Skeletal muscle satellite cell (primary cell): Measurements from ENCODE around the gene DGUOK.
"Not testable (repeated sequence)": the region's sequence is repeated elsewhere in the genome, so short reads cannot be mapped to it uniquely, and the experiment has no call there.

Source experiments
- H3K27me3 ChIP-seq: 2 replicates; pipeline ENCODE4 v1.7.0; 2013; ENCODE audit warnings: low read length; ENCODE audit not compliant: control insufficient read depth, insufficient read depth
- H3K36me3 ChIP-seq: 2 replicates; pipeline ENCODE4 v1.7.0; 2013; ENCODE audit warnings: mild to moderate bottlenecking, control low read depth, low read length; ENCODE audit not compliant: insufficient read depth
- H3K4me1 ChIP-seq: 2 replicates; pipeline ENCODE4 v1.7.0; 2013; ENCODE audit warnings: low read length; ENCODE audit not compliant: control insufficient read depth, insufficient read depth
- H3K4me2 ChIP-seq: 2 replicates; pipeline ENCODE4 v1.7.0; 2013; ENCODE audit warnings: mild to moderate bottlenecking, low read length
- H3K4me3 ChIP-seq: 2 replicates; pipeline ENCODE4 v1.7.0; 2013; ENCODE audit warnings: low read length
- H3K9ac ChIP-seq: 2 replicates; pipeline ENCODE4 v1.7.0; 2013; ENCODE audit warnings: mild to moderate bottlenecking, low read depth, low read length, moderate library complexity
- H3K9me3 ChIP-seq: replicated peaks from 2 replicates; pipeline ENCODE4 v1.7.0; 2013; ENCODE audit warnings: mild to moderate bottlenecking, control low read depth, low read length

The DGUOK gene

DNA sequence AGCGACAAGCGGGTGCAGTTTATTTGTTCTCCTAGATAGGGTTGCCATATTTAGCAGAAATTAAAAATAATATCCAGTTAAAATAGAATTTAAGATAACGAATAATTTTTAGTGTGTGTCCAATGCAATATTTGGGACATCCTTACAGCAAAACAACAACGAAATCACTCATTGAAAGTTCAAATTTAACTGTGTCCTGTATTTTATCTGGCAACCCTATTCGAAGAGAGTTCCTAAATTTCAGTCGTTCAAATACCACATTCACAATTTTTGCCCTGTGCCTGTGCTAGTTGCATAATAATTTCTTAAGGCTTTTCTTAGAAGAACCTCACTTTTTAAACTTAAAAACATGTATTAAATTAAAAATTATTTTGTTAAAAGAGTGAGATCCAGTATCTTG, 664 bp downstream of the DGUOK start:
- Histone ChIP-seq H3K9ac (peak overlapping the region; percentile 99), H3K27me3 (peaks cover 6% of the 10 kb centered on the region), H3K4me1 (peaks cover 39% of the 10 kb centered on the region), H3K9me3 (no peaks in the 10 kb centered on the region), H3K4me2 (peak overlapping the region; percentile 89), H3K4me3 (peak overlapping the region; percentile 96), H3K36me3 (no peaks in the 10 kb centered on the region)

DNA sequence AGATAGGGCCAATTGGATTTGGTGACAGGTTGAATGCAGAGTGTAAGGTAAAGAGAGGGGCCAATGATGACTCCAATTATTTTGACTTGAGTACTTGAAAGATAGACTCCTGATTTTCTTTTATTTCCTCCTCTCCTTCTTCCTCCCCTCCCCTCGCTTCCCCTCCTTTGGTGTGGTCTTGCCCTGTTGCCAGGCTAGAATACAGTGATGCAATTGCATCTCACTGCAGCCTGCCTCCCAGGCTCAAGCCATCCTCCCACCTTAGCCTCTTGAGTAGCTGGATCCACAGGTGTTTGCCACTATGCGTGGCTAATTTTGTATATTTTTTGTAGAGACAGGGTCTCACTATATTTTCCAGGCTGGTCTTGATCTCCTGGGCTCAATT, 2.3 kb downstream of the DGUOK start:
- Histone ChIP-seq H3K4me1 (peaks cover 51% of the 10 kb centered on the region), H3K4me3 (no peak overlapping the region), H3K27me3 (no peaks in the 10 kb centered on the region), H3K9ac (no peak overlapping the region), H3K36me3 (peaks cover 9% of the 10 kb centered on the region), H3K9me3 (no peaks in the 10 kb centered on the region), H3K4me2 (peak overlapping the region; percentile 48)

DNA sequence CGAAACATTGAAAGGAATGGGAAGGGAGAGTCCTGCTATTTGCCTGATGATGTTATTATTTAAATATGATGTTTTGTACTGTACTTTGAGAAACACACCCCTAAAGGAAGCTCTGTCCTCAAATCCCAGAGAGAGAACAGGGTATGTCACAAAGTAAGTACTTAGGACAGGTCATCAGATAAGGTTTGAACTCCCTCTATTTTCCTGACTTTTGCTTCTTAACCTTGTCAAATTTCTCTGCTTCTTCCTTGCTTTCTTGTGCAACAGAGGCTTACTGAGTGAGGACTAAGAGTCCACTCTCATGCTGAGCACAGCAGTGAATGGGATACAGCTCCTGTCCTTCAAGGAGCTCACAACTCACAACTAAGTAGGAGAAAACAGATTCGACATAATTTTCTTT, 3.7 kb downstream of the DGUOK start:
- H3K9me3 ChIP-seq = no peaks in the 10 kb centered on the region
- no peak overlapping the region for H3K4me3 ChIP-seq
- peak overlapping the region; percentile 41 for H3K4me2 ChIP-seq
- no peak overlapping the region for H3K9ac ChIP-seq
- H3K36me3 ChIP-seq = peaks cover 9% of the 10 kb centered on the region
- peaks cover 55% of the 10 kb centered on the region for H3K4me1 ChIP-seq
- no peaks in the 10 kb centered on the region for H3K27me3 ChIP-seq

DNA sequence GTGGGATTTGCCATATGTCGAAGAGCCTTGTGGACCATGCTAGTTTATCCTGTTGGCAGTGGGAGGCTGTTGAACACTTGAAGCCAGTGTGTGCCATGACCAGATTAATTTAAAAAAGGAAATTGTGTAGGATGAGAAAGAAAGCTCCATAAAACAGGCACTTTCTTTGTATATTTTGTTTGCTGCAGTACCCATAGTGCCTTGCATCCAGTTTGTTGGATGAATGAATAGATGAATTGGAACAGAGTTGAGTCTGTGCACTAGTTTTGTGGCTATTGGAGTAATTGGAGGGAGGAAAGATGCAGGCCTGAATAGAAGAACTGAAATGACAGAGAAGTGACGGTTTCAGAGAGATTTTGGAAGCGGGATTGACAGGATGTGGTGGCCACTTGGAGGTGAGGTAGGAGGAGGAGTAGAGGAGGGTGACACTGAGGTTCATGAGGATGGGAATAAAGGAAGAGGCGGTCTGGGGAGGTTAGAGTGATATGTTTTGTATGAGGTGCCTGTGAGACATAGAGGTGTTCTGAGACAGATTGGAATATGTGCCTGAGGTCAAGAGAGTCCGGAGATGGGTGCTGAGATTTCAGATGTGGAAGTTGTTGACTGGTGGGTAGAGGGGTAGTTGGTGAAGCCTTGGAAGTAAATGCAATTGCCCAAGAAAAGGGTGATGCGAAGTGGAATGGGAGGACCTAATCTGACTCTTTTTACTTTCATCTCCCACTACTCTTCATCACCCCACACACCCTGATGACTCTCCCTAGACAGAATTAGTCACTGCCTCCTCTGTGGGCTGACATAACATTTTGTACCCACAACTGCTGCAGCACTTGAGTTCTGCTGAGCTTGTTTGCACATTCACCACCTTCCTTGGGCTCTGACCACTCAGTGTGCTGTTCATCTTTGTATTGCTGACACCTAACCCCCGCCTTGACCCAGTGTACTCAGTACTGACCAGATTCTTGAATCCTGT, 5.1 kb downstream of the DGUOK start:
- Histone ChIP-seq H3K27me3 (no peaks in the 10 kb centered on the region), H3K9me3 (no peaks in the 10 kb centered on the region), H3K9ac (no peak overlapping the region), H3K4me3 (peak overlapping the region; percentile 12), H3K4me2 (peak overlapping the region; percentile 55), H3K36me3 (peaks cover 16% of the 10 kb centered on the region), H3K4me1 (peaks cover 60% of the 10 kb centered on the region)

DNA sequence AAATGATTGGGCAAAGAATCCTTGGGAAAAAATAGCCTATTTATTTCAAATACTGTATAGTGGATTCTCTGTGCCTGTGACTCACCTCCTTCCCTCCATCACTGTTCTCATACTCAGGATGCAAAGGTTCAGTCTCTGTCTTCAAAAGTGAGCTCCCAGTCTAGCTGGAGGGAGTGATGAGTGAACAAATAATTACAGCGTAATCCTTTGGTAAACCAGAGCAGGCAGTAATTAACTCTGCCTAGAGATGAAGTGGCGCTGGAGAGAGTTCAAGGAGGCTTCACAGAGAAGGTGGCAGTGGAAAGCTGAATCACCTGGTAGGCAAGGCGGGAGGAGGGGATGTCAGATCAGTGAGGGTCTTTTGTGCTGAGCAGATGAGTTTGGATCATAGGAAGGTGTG, 6.5 kb downstream of the DGUOK start:
- Histone ChIP-seq H3K9ac (no peak overlapping the region), H3K4me2 (peak overlapping the region; percentile 55)

DNA sequence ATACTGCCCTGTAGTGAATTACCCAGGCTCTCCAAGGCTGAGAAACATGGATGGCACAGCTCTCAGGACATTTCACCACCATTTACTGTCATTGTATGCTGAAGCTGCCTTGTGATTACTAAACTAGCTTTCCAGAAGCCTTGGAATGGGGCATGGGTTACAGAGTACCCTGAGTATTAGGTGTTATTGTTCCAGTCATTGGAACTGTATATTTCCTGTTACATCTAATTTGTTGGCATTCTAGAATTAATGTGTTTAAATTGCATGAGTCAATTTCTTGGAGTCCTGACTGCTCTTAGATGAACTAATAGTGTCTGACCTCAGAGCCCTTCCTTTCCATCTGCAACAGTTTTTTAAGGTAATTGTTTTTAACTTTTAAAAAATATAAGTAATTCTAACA, 9.0 kb downstream of the DGUOK start:
- Histone ChIP-seq H3K4me3 (no peak overlapping the region), H3K4me1 (peaks cover 65% of the 10 kb centered on the region), H3K4me2 (no peak overlapping the region), H3K9ac (no peak overlapping the region), H3K9me3 (no peaks in the 10 kb centered on the region), H3K36me3 (peaks cover 26% of the 10 kb centered on the region), H3K27me3 (no peaks in the 10 kb centered on the region)

More for the DNA sequence above, 6.5 kb downstream of the DGUOK start:
- no peak overlapping the region for H3K4me3 ChIP-seq
- peaks cover 69% of the 10 kb centered on the region for H3K4me1 ChIP-seq
- H3K36me3 ChIP-seq = peaks cover 18% of the 10 kb centered on the region
- H3K27me3 ChIP-seq = no peaks in the 10 kb centered on the region
- no peaks in the 10 kb centered on the region for H3K9me3 ChIP-seq

DNA sequence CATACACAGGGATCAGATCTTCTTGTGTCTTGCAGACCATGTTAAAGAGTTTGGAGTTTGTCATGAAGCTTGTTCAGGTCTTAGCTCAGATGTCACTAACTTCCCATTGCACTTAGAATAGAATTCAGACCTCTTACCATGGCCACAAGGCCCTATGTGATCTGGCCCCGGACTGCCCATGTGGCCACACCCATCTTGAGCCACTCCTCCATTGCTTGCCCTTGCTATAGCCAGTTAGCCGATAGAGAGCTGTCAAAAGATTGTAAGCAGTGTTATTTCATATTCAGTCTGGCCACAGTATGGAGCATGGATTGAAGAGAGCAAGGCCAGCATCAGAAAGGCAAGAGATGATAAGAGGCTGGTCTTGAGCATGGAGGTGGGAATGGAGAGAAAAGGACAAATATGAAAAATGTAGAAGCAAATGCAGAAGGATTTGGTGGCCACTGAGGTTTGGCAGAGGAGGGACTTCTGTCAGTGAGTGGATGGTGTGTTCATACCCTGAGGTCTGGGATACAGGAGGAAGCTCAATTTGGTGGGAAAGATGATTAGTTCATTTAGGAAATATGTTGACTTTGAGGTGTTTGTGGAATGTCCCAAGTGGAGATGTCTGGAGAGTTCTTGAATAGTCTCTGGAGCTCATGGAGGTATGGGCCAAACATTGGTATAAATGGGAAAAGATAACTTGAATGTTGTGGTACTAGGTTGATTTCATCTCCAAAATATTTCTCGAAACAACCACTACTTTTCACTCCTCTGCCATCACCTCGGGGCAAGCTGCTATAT, 10.6 kb downstream of the DGUOK start:
- H3K4me1 ChIP-seq = peaks cover 54% of the 10 kb centered on the region
- H3K36me3 ChIP-seq = peaks cover 35% of the 10 kb centered on the region
- no peaks in the 10 kb centered on the region for H3K9me3 ChIP-seq
- no peak overlapping the region for H3K4me2 ChIP-seq
- H3K27me3 ChIP-seq = no peaks in the 10 kb centered on the region
- no peak overlapping the region for H3K4me3 ChIP-seq
- no peak overlapping the region for H3K9ac ChIP-seq

DNA sequence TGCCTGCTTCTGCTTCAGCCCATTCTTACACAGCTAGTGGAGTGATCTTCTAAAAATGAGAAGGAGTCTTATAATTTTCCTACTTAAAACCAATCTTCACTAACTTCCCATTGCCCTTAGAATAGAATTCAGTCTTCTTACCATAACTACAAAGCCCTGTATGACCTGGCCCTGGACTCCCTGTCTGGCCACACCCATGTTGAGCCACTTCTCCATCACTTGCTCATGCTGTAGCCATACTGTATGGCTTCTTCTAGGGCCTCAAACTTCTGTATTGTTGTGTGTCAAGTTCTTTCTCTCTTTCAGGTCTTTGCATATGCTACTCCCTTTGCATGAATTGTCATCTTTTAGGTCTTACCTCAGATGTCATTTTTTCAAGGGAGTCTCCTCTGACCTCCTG, 11.2 kb downstream of the DGUOK start:
- Histone ChIP-seq H3K4me2 (no peak overlapping the region), H3K4me3 (no peak overlapping the region), H3K27me3 (no peaks in the 10 kb centered on the region), H3K4me1 (peaks cover 48% of the 10 kb centered on the region), H3K9ac (no peak overlapping the region), H3K36me3 (peaks cover 32% of the 10 kb centered on the region), H3K9me3 (no peaks in the 10 kb centered on the region)

DNA sequence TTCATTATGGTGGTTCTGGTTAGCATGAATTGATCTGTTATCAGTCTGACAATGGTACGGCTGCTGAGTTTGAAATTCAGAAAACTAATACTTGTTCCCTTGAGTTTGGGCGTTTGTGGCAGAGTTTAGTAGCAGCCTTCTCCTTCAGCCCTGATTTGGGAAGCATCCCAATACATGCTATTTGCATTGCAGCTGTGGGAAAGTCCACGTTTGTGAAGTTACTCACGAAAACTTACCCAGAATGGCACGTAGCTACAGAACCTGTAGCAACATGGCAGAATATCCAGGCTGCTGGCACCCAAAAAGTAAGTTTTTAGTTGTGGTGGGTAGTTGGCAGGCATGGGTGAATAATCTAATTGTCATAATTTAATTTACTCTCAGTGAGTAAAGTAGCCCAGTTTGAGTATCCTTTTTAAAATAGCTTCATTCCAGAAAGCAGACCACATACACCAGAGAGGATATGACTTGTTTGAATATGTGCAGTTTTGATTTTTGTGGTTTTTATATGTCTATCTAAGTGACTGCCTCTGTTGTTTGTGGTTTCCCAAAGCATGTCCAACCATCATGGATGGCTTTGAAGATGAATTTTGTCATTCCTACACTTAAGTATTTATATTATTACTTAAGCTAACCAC, 12.2 kb downstream of the DGUOK start:
- Histone ChIP-seq H3K4me3 (peak overlapping the region; percentile 20), H3K9me3 (no peaks in the 10 kb centered on the region), H3K4me2 (peak overlapping the region; percentile 57), H3K9ac (peak overlapping the region; percentile 11), H3K27me3 (no peaks in the 10 kb centered on the region), H3K36me3 (peaks cover 25% of the 10 kb centered on the region), H3K4me1 (peaks cover 41% of the 10 kb centered on the region)

DNA sequence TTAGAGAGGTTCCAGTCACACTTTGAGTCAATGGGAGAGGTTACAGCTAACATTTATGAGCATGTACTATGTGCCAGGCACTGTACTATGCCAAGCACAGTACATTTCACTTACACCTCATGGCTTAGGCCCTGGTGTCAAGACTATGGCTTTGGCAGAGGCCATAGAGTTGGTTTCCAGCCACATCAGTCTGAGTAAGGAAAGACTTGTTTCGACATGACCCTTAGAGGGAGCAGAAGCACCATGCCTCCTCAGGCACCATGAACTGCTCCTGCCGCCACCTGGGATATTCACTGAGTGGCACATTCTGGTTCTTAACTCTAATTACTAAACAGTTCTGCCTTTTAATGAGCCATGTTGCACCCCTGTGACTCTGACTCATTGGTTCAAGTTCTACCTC, 12.7 kb downstream of the DGUOK start:
- H3K9ac ChIP-seq = no peak overlapping the region
- peaks cover 41% of the 10 kb centered on the region for H3K4me1 ChIP-seq
- H3K36me3 ChIP-seq = peaks cover 29% of the 10 kb centered on the region
- no peaks in the 10 kb centered on the region for H3K9me3 ChIP-seq
- peak overlapping the region; percentile 10 for H3K4me2 ChIP-seq
- H3K27me3 ChIP-seq = no peaks in the 10 kb centered on the region
- no peak overlapping the region for H3K4me3 ChIP-seq

DNA sequence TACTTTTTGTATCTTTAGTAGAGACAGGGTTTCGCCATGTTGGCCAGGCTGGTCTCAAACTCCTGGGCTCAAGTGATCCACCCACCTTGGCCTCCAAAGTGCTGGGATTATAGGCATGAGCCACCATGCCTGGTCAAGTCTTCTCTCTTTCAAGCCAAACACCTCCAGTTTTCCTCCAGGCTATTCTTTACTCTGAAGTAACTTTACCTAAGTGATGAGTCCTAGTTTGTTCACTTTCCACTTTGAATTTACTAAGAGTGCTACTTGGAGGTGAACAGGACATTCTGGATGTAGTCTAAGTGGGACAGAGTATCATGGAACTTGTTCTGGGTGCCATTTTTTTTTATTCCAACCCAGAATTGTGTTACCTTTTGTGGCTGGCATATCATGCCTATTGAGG, 13.4 kb downstream of the DGUOK start:
- not testable (repeated sequence) for H3K4me3 ChIP-seq, H3K9ac ChIP-seq, H3K27me3 ChIP-seq, H3K9me3 ChIP-seq, H3K4me2 ChIP-seq
- H3K36me3 ChIP-seq = peaks cover 34% of the 10 kb centered on the region
- peaks cover 41% of the 10 kb centered on the region for H3K4me1 ChIP-seq
